GM12892 (cell line): ENCODE results near the gene SUSD2.

Experiments used
- POLR2A ChIP-seq: IDR thresholded peaks from 2 replicates; pipeline ENCODE4 v1.6.1; 2011; ENCODE audit warnings: low read depth, low read length, control low read depth
- POLR2AphosphoS5 ChIP-seq: IDR thresholded peaks from 2 replicates; pipeline ENCODE4 v1.6.1; 2011; ENCODE audit warnings: low read depth, low read length, control low read depth
- TAF1 ChIP-seq: IDR thresholded peaks from 2 replicates; pipeline ENCODE4 v1.6.1; 2011; ENCODE audit warnings: low read depth, mild to moderate bottlenecking, control low read depth, low read length, borderline replicate concordance

DNA sequence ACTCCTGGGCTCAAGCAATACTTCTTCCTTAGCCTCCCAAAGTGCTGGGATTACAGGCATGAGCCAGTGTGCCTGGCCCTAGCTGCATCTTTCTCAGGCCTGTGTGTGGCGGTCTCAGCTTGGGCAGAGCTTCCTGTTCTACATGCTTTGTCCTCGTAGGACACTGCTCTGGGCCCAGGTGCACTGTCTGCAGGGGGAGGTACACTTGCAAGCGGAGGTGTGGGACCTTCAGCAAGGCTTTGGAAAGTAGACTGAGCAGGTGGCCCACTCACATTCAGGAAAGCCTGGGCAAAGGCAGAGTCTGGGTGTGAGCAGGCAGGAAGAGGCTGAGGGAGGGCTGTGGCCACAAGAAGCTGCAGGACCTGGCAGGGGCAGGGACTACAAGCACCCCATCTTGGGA, 33.6 kb upstream of the SUSD2 start:
- no peak for TF ChIP-seq POLR2A
- no peak for TF ChIP-seq TAF1
- TF ChIP-seq POLR2AphosphoS5: no peak
